H1 (cell line): ENCODE data around the gene IFIT2. TPM values are rescaled to one million over a fixed set of nuclear protein-coding genes. Genes with fewer than 3 reads are reported as not detected.

Experiments
- BACH1 ChIP-seq: IDR thresholded peaks from 2 replicates; pipeline ENCODE4 v1.6.1; 2012; ENCODE audit warnings: low read length, improper control_type of control experiment
- MAX ChIP-seq: IDR thresholded peaks from 2 replicates; pipeline ENCODE4 v1.6.1; 2012; ENCODE audit warnings: inconsistent platforms
- SAP30 ChIP-seq: fragments of 300-600 bp; sonication (generic); IDR thresholded peaks from 2 replicates; pipeline ENCODE4 v1.7.1; 2012; ENCODE audit warnings: low read length, moderate library complexity, mild to moderate bottlenecking, inconsistent platforms; ENCODE audit not compliant: insufficient read depth, insufficient replicate concordance
- polyA plus RNA-seq, 7 experiments: library from polyadenylated mRNA; depleted of rRNA in 3 of 7; stranded (reverse) in 5 of 7; unstranded in 2 of 7; fragments of >200 nt in 5 of 7; fragments of 200-250 nt in 2 of 7; gene quantifications; 1 replicate in 5 of 7; 2 replicates in 1 of 7; 4 replicates in 1 of 7; pipeline versions ENCODE4 v1.2.1 to v1.2.3, GENCODE V29; 2011 to 2013; ENCODE audit warnings: missing spikeins in 2 of 7, mixed read lengths in 2 of 7
- total RNA-seq: library from RNA; stranded (reverse); fragmentation: NEBNext Ultra II Directional; extraction: Animal tissue kit (Norgen Biotek cat#: 25700); gene quantifications from 2 replicates; pipeline ENCODE4 v1.2.1, GENCODE V29; 2021

IFIT2 gene
- total and polyA plus RNA-seq, 2 of the 8 experiments (the other 6 are each of a cell fraction or from before 2014, with no cell fraction given) = 0.03 to 0.35 TPM

GRCh38 chr10:89263091-89263490, 38.8 kb upstream of the IFIT2 start (continued):
- TF ChIP-seq SAP30 (no peak), MAX (no peak), BACH1 (no peak)
